Activated CD4-positive, CD25-positive, alpha-beta regulatory T cell treated with anti-CD3 and anti-CD28 coated beads, Interleukin-2, amount 50 U/mL, for 72 hours (primary cell): ENCODE measurements around the gene NLE1.
"Not testable (repeated sequence)": the region's sequence is repeated elsewhere in the genome, so short reads cannot be mapped to it uniquely, and the experiment has no call there.

Experiments
- DNase-seq: peaks from one replicate; pipeline ENCODE4 v3.0.0; 2021

The NLE1 gene

DNA sequence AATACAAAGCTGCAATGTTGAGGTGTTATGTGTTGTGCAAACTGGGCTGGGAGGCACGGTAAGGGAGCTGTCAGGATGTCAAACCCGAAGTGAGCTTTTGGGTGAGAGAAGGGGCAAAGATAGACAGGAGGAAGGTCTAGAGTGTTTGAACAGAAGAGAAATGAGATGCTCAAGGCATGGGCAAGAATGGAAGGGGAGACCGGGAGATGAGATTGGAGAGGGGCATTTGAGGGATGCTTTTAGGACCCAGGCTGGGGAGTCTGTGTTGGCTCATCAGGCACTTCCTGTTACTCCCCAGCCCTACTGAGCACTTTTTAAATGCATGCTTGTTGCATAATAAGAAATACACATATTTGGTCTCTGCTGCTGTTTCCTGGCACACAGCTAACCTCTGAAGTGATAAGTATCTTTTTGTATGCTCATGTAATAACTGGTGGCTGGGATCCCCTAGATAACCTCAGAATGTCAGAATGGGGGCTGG, 19.2 kb upstream of the NLE1 start:
- no peak for DNase-seq

DNA sequence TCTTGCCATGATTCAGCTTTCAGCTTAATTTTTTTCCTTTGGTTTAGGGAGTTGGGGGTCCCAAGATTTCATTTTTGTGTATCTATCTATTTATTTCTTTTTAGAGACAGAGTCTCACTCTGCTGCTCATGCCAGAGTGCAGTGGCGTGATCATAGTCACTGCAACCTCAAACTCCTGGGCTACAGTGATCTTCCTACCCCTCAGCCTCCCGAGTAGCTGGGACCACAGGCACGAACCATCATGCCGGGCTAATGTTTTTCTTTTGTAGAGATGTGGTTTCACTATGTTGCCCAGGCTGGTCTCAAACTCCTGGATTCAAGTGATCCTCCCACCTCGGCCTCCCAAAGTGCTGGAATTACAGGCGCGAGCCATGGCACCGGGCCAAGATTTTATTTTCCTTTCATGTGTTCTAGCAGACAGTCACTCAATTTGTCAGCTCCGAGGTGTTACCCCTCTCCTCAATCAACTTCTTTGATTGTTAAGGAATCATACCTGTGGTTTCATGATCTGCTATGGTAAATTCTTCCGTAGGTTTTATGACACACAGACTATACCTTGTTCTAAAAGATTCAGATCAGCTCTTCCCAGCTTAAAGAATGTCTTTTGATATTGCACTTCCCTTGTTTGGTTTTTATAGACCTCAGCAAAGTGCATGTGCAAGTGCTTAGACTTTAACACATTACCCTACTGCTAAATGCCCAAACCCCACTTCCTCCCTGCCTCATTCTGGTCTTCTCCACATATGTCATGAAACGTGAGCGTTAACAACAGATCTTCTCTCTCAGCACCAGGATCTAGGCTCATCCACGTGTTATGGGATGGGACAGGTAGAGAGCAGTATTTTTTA, 18.5 kb upstream of the NLE1 start:
- no peak for DNase-seq

DNA sequence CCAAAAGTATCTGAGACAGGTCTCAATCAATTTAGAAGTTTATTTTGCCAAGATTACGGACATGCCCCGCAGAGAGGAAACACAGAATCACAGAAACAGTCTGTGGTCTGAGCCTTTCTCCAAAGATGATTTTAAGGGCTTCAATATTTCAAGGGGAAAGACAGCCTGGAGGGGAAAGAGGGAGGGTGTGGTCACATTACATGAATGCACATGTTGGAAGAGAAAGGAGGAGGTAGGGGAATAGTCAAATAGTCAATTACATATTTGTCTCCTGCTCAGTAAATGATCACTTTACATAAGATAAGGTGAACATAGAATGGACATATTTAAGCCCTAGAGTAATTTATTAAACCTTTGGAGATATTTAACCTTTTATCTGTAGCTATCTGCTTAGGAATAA, 17.8 kb upstream of the NLE1 start:
- no peak for DNase-seq

DNA sequence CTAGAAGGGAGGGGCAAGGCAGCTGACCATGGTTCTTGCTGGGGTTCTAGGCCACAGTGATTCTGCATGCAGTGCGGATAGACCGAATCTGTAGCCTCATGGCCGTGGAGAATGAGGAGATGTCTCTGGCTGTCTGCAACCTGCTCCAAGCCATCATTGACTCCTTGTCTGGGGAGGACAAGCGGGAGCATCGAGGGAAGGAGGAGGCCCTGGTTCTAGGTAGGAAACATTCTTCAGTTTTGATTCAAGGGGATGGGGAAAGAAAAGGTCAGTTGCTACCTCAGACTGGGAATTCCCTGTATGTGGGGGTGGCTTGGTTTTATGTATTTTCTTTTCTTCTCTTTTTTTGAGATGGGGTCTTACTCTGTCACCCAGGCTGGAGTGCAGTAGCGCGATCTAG, 13.1 kb upstream of the NLE1 start:
- DNase-seq, result no peak

DNA sequence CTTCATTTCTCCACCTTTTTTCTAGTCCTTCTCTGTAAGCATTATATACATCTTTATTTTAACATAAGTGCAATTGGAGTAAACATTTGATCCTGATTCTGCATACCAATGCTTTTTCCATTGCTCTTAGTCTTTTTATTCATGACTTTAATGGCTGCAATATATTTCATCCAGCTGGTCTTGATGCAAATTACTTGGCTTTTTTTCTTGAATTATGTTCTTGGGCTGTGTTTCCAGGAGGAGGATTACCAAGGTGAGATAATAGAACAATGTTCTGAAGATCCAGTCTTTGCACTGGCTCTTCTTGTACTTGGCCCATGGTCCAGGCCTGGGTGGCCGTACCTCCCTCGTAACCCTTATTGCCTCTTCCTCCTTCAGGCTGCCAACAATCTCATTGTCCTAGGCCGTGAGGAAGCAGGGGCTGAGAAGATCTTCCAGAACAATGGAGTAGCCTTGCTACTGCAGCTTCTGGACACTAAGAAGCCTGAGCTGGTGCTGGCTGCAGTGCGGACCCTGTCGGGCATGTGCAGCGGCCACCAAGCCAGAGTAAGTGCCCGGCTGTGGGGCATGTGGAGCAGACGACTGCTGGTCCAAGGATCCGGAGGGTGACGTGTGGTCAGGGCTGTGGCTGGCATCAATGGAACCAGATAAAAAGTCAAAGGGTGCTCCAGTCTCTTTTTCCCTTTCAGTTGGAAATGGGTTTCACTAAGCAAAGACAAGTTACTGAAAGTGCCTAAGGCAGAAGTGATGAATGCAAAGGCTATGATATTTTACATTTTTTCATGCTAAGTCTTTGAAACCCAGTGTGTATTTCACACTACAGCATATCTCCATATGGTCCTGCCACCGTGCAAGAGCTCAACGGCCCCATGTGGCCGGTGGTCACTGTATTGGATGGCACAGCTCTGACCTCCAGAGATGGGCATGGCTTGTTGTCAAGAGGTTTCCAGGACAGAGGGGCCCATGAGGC, 12.4 kb upstream of the NLE1 start:
- DNase-seq, result no peak

DNA sequence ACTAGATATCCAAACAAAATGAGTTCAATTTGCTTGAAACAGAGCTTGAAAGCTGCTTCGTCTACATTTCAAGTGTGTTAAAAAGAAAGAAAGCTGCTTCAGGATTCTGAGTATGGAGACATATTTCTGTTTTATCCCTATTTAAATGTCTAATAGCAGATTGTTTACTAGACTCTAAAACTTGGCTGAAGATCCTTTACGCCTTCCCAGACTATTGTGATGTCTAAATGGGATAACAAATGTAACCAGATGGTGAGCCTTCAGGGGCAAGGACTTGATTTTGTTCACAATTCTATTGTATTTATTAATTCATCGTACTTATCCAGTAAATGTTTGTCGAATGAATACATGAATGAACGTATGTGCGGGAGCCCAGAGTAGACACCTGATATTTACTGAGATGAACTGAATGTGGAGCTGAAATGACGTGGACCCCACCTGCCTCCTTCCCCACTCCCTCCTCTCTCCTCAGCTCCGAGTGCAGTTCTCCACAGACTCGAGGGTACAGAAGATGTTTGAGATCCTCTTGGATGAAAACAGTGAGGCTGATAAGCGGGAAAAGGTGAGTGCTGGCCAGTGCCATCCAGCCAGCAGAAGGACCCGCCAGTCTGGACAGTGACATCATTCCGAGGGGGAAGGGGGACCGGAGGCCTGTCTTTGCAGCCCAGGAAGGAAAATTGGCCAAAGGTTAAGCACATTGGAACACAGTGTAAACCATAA, 10.5 kb upstream of the NLE1 start:
- DNase-seq, result no peak

DNA sequence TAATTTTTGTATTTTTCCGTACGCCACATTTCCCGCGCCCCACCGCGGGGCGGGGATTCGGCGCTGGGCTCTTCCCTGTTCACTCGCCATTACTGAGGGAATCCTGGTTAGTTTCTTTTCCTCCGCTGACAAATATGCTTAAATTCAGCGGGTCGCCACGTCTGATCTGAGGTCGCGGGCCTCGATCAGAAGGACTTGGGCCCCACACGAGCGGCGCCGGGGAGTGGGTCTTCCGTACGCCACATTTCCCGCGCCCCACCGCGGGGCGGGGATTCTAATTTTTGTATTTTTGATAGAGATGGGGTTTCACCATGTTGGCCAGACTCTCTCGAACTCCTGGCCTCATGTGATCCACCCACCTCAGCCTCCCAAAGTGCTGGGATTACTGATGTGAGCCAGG, 9.0 kb upstream of the NLE1 start:
- not testable (repeated sequence) for DNase-seq

DNA sequence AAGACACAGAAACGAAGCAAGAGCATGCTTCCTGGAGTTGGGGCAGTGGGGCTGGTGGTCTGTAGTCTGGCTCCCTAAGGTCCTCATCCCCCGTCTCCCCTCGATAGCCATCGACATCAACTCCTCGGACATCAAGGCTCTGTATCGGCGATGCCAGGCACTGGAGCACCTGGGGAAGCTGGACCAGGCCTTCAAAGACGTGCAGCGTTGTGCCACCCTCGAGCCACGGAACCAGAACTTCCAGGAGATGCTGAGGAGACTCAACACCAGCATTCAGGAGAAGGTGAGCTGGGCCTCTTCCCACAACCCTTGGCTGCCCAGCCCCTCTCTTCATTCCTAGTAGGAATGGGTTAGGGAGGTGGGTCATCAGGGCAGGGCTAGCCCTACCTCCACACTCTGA, 7.8 kb upstream of the NLE1 start:
- no peak for DNase-seq

DNA sequence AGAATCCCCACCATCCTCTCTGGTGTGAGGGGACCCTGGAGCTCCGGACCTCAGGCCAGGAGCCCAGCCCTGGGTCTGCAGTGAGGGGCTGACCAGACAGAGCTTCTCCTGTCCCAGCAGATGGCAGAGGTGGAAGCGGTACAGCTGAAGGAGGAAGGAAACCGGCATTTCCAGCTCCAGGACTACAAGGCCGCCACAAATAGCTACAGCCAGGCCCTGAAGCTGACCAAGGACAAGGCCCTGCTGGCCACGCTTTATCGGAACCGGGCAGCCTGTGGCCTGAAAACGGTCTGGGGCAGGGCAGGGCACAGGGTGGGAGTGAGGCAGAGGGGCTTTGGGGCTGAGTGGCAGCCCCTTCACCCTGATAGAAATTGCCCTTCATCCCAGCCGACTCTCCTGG, 6.0 kb upstream of the NLE1 start:
- DNase-seq, result no peak

DNA sequence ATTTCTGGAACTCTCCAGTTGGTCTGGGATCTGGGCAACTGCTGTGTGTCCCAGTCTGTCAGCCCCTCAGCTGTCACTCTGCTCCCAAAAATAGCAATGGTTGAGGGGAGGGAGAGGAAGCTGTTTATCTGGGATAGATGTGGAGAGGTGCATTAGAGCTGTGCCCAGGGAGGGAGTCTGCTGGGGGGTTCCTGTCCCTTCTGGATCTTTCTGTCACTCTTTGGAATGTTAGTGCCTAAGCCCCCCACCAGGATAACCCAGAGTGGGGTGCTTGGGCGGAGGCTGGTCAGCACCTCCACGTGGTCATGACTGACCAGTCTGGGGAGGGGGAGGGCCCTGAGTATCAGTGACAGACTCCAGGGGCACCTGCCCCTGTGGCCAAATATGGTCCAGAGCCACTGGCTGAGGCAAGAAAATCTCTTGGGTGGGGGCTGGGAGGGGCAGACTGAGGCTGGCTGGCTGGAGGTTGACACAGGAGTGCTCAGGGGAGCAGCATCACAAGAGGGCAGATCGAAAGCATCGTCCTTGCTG, 5.3 kb upstream of the NLE1 start, which contains the start of gene UNC45B:
UNC45B (plus strand) TSS at position 443 of the 531 bp plus-strand sequence. CDS start 447 bp downstream, outside the sequence.
- no peak for DNase-seq

DNA sequence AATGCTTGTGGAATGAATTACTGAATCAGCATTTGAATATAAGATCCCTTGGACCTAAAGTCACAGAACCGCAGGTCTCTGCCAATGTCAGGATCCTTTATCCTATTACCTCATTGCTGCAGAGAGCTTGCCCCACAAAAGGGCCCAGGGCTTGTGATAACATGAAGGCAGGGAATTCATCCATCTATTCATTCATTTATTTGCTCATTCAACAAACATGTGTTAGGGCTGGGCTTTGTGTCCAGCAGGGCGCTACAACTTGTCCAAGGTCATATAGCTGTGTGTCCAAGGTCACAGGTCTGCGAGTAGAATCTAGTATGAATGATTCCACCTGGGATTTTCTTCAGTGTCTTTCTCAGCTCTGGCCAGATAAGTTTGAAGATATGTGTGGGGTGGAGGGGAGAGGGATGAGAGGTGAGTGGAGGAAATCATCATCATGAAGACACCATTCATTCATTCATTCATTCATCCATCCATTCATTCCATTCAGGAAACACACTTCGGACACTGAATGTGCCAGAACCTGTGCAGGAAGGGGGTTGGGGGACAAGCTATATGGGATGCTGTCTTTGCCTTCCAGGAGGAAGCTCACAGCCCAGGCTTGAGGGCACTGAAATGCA, 4.2 kb upstream of the NLE1 start:
- DNase-seq, result no peak

DNA sequence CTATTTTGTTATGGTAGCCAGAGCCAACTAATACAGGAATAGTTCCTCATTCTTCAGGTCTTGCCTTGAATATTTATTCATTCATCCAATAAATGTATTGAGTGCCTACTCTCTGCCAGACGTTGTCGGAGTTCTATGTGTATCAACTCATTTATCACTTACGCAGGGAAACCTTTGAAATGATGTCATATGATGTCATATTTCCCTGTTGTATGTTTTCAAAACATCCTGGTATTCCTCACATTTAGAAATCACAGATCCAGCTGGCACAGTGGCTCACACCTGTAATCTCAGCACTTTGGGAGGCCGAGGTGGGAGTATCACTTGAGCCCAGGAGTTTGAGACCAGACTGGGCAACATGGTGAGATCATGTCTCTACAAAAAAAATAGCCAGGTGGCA, 2.7 kb upstream of the NLE1 start:
- DNase-seq, result no peak

DNA sequence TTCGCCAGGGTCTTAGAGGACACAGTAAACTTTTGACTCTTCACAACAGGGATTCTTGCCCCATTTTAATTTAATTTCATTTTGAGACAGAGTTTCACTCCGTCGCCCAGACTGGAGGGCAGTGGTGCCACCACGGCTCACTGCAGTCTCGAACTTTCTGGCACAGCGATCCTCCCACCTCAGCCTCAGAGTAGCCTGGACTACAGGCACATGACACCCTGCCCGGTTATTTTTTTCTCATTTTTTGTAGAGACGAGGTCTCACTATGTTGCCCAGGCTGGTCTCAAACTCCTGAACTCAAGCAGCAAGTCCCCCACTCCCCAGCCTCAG, 329 bp upstream of the NLE1 start:
- no peak for DNase-seq

DNA sequence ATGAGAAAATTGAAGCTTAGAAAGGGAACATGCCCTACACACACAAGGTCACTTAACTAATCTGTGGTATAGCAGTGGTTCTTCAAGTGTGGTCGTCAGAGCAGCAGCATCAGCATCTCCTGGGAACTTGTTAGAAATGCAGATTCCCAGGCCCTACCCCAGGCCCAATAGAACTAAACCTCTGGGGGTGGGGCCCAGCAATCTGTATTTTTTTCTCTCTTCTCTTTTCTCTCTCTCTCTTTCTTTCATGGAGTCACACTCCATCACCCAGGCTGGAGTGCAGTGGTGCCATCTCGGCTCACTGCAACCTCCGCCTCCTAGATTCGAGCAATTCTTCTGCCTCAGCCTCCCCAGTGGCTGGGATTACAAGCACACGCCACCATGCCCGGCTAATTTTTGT, 3.9 kb downstream of the NLE1 start:
- no peak for DNase-seq

DNA sequence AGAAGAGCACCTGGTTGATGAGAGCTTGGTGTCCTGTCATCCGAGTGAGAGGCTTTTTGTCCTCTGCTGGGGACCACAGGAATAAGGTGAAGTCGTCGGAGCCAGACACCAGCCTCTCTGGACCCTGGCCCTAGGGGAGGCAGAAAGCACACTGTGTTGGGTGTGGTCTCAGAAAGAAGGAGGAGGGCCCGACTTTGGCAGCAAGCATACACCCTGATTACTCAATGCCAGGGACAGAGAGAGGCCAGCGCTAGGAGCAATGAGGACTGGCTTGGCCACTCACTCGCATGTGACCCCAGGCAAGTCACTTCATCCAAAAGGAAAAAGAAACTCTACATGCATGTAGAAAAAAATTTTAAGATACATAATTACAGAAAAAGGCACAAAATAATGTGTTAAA, 6.8 kb downstream of the NLE1 start:
- DNase-seq, result no peak

DNA sequence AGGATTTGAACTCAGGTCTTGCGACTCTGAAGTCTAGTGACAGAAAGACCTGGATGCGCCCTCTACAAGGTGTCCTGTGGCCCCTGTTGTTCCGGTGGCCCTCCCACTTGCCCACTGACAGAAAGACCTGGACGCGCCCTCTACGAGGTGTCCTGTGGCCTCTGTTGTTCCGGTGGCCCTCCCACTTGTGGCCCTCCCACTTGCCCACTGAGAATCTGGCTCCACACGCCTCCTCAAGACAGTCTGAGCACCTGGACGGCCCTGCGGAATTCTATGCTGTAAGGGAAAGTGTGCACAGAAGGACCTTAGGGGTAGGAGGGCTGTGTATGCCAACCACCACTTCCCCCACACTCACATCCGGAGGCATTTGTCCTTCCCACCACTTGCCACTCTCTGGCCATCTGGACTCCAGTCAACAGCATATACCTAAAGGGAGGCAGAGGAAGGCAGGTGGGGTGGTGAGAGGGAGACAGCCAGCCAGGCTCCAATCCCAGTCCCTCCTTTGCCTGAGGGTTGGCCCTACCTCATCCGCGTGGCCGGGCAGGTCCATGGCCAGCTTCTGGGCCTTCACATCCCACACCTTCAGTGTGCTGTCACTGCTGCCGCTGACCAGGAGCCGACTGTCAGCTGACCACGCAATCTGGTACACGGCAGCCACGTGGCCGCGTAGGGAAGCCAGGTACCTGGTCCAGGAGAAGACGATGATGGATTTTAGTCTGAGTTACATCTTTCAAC, 9.1 kb downstream of the NLE1 start:
- DNase-seq, result no peak

DNA sequence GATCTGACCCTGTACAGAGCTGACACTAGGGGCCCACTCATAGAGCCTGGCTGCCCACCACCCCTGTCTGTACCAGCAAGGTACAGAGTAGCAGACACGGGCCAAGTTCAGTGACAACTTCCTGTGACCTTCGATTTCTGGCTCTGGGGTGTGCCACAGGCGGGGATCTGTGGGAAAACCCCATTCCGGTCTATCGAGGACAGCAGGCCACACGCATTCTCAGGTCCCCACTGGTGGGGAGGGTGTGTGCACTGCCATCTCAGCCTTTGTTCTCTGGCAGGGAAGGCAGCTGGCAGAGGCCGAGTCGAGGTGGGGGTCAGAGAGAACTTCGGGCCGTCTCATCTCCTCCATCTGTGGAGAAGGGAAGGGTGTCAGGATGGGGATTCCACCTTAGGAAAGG, 10.0 kb downstream of the NLE1 start:
- DNase-seq, result no peak

DNA sequence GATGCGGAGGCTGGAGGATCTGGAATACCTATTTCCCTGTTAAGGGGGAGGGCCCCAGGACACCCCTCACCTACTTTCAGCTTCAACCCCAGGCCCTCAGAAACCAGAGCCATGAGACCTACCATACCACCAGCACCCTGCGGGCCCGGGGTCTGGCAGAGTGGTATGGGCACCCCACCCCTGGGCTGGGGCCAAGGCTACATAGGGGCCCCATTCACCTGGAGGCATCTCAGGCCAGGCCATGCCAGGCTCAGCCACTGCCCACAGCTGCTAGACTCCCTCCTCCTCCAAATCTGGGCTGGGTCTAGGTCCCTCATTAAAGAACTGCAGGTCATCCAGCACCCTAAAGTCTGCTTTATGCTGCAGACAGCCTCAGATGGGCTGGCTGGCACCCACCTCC, 11.7 kb downstream of the NLE1 start:
- no peak for DNase-seq

DNA sequence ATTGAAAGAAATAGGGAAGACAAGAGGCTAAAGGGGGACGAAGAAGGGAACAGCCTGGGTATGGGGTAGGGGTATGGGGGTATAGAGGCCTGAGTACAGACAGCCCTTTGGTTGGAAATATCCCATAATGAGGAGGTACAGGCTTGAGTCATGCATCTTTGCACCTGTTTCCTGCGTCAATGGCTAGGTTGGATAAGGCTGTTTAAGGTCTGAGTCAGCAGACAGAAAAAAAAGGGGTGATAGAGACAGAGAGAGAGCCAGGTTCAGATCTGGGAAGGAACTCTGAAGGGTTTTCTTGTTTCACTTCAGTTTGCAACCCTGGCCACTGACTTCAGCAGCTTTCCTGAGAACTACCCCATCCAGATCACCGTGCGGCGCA, 12.1 kb downstream of the NLE1 start:
- DNase-seq, result no peak

DNA sequence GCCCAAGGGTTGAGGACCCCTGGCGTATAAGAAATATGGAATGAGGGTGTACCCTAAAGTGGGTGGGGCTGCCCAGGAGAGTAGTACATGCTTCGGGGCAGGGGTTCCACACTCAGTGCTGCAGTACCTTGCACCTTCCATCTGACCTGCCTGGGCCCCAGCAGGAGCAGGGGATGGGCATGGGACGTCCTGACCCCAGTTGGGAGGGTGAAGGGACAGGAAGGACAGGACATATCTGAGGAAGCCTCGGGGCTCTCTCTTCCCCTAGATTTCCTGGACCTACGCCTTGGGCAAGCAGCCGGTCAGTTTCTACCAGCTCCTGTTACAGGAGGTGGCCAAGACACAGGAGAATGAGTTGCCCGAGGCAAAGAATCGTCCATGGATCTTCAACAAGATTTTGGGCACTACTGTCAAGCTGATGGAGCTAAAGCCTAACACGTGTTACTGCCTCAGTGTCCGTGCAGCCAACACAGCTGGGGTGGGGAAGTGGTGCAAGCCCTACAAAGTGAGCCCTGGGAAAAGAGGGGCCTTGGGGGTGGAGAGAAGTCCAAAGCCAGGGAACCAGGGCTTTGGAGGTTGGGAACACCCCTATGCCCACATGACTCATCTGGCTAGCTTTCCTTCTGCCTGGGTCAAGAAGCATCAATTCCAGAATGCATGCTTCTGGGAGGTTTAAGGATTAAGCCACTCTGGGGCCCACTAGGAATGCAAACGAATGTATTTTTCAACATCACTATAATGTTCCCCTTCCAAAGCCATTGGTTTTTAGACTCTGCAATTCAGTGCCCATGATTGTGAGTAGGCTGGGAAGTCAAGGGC, 12.7 kb downstream of the NLE1 start:
- DNase-seq, result no peak
